Measurements from ENCODE around the gene RNF10. TPM values are rescaled to one million over a fixed set of nuclear protein-coding genes. Genes with fewer than 3 reads are reported as not detected.

Gene RNF10
- total and polyA plus RNA-seq, 10 of the 15 experiments (the other 5 are each of a cell fraction or from before 2014, with no cell fraction given): 48.2 to 127 (median 64.5) TPM

- ChIA-PET CTCF (interaction anchor here (1.0 to 2.4 kb wide), 3 partner anchors 10 to 78 kb away, joined by 4 to 11 read pairs (median 6); partner anchors contain the start of gene POP5), POLR2A (interaction anchor here (0.5 kb wide), 1 partner anchor 32 kb away, joined by 5 read pairs; no protein-coding TSS in a partner anchor), SMC1A (ENCODE audit: uncharacterized antibody, unreplicated experiment) (interaction anchor here (0.6 to 1.8 kb wide), 2 partner anchors 10 to 118 kb away, joined by 4 to 5 read pairs; partner anchors contain the start of gene POP5), RAD21 (ENCODE audit: unreplicated experiment) (no interaction called here)
- Histone ChIP-seq H3K4me1 (ENCODE audit: control insufficient read depth, insufficient read depth, low read length) (no peaks in the 10 kb centered on the region), H3K9ac (ENCODE audit: control insufficient read depth, insufficient read depth, low read length) (no peak overlapping the region), H3K79me2 (ENCODE audit: control insufficient read depth, insufficient read depth, low read length) (no peaks in the 10 kb centered on the region), H4K20me1 (ENCODE audit: control insufficient read depth, insufficient read depth) (no peaks in the 10 kb centered on the region), H3K36me3 (ENCODE audit: control insufficient read depth in 2 of 2, insufficient read depth in 2 of 2, low read length in 1 of 2) (peaks cover 17 to 50% of the 10 kb centered on the region in 2 experiments), H3K4me2 (ENCODE audit: control insufficient read depth, insufficient read depth) (no peak overlapping the region), H3K27ac (ENCODE audit: control insufficient read depth, insufficient read depth) (no peak overlapping the region), H3K27me3 (replicated peaks in 1 of 2; ENCODE audit: control insufficient read depth in 2 of 2, insufficient read depth in 2 of 2, low read length in 1 of 2) (no peaks in the 10 kb centered on the region), H3K4me3 (no peak overlapping the region), H3K9me3 (replicated peaks; ENCODE audit: control insufficient read depth, insufficient read depth, low read length) (no peaks in the 10 kb centered on the region), H2AFZ (ENCODE audit: control insufficient read depth, low read depth, low read length) (no peak overlapping the region)
- FAIRE-seq (no peak), DNase-seq (ENCODE audit: low read depth, low spot score) (no peak), ATAC-seq (no peak)
- TF ChIP-seq SRF (IDR thresholded peaks at IDR 0.05; ENCODE audit: low read depth in 2 of 2, low read length in 2 of 2) (no peak), TCF3 (IDR thresholded peaks at IDR 0.05; ENCODE audit: borderline replicate concordance, insufficient read depth, low read depth, low read length) (no peak), ESRRA (IDR thresholded peaks at IDR 0.05; ENCODE audit: low read length) (no peak), CHD1 (IDR thresholded peaks at IDR 0.05; ENCODE audit: low read depth, low read length) (no peak), TAF1 (IDR thresholded peaks at IDR 0.05; ENCODE audit: borderline replicate concordance, low read depth, low read length) (no peak), ZNF207 (IDR thresholded peaks at IDR 0.05; ENCODE audit: borderline replicate concordance) (no peak), NFYB (IDR thresholded peaks at IDR 0.05; ENCODE audit: insufficient read depth, low read depth, low read length) (no peak), CREB1 (IDR thresholded peaks at IDR 0.05; ENCODE audit: low read depth) (no peak), ATF7 (IDR thresholded peaks at IDR 0.05; ENCODE audit: low read depth) (no peak)
- TF ChIP-seq, protein P1, sequence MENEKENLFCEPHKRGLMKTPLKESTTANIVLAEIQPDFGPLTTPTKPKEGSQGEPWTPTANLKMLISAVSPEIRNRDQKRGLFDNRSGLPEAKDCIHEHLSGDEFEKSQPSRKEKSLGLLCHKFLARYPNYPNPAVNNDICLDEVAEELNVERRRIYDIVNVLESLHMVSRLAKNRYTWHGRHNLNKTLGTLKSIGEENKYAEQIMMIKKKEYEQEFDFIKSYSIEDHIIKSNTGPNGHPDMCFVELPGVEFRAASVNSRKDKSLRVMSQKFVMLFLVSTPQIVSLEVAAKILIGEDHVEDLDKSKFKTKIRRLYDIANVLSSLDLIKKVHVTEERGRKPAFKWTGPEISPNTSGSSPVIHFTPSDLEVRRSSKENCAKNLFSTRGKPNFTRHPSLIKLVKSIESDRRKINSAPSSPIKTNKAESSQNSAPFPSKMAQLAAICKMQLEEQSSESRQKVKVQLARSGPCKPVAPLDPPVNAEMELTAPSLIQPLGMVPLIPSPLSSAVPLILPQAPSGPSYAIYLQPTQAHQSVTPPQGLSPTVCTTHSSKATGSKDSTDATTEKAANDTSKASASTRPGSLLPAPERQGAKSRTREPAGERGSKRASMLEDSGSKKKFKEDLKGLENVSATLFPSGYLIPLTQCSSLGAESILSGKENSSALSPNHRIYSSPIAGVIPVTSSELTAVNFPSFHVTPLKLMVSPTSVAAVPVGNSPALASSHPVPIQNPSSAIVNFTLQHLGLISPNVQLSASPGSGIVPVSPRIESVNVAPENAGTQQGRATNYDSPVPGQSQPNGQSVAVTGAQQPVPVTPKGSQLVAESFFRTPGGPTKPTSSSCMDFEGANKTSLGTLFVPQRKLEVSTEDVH (IDR thresholded peaks at IDR 0.05; ENCODE audit: low read depth, partially characterized antibody): no peak
- WGBS (ENCODE audit: insufficient coverage, insufficient replicate concordance, low lambda C conversion rate, missing lambda C conversion rate): 80% methylated on average over 5 of the region's 5 CpGs
- intact Hi-C loops (cut with micrococcal nuclease; ENCODE audit: unreplicated experiment): no loop called here
- in situ Hi-C loops (cut with MboI): no loop called here
- no TSS peak for BruUV-seq (replicated peaks)
These were observed 37.1 kb downstream of the RNF10 start for GRCh38 chr12:120571299-120571698.

Measured in GM12878 (cell line).